ENCODE results near the gene TH. TPM values are rescaled to one million over a fixed set of nuclear protein-coding genes. Genes with fewer than 3 reads are reported as not detected.

TH gene
- total RNA-seq, 1 donor from 2014 or later: not detected

DNA sequence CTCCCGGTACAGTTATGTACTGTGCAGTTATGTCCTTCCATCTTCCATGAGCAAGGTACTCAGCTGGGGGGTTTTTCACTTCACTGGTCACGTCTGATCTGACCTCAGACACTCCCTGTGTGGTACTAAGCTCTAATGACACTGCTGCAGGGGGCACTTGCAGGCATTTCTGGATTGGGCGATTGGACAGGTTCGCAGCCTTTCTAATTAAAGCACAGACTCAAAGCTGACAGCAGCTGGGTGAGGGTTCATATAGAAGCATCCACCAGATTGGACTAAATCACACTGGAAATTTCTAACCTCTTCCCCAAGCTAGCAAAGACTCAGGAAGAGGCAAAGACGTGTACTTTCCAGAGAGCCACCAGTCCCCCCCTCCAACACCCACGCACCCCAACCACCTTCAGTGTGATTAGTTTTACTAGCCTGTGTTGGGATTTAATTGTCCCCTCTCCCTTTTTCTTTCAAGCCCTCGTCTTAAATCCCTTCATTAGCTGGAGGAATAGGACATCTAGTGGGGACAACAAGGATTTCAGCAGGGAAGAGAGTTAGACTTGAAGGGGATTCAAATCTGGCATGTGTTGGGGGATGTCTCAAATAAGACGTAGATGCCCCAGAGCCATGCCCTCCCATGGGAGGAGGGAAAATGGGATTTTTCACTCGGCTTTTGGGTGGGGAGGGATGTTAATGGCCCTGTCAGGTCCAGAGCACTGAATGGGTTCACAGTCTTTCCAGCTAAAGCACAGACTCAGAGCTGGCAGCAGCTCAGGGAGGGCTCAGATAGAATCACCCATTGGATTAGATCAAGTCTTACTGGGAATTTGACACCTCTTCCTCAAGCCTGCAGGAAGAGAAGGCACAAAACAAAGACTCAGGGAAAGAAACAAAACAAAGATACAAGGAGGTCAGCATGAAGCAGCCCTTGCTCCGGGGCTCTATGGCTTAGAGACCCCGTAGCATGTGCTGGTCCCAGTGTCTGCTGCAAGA lies 21.5 kb downstream of the TH start:
- H3K9me3 ChIP-seq (replicated peaks): no peaks in the 10 kb centered on the region
- DNase-seq: no peak
- no peak overlapping the region for H3K27ac ChIP-seq (replicated peaks)
- peaks cover 66% of the 10 kb centered on the region for H3K27me3 ChIP-seq (ENCODE audit: low read depth)
- intact Hi-C loops (cut with micrococcal nuclease): loop anchor here (5.0 to 10.0 kb wide), 2 partner anchors 313 to 455 kb away; partner anchors contain the start of genes KRTAP5-6 and TNNI2
- no peaks in the 10 kb centered on the region for H3K36me3 ChIP-seq
- peaks cover 6% of the 10 kb centered on the region for H3K4me1 ChIP-seq
- H3K4me3 ChIP-seq: no peak overlapping the region
- TF ChIP-seq, protein P1, sequence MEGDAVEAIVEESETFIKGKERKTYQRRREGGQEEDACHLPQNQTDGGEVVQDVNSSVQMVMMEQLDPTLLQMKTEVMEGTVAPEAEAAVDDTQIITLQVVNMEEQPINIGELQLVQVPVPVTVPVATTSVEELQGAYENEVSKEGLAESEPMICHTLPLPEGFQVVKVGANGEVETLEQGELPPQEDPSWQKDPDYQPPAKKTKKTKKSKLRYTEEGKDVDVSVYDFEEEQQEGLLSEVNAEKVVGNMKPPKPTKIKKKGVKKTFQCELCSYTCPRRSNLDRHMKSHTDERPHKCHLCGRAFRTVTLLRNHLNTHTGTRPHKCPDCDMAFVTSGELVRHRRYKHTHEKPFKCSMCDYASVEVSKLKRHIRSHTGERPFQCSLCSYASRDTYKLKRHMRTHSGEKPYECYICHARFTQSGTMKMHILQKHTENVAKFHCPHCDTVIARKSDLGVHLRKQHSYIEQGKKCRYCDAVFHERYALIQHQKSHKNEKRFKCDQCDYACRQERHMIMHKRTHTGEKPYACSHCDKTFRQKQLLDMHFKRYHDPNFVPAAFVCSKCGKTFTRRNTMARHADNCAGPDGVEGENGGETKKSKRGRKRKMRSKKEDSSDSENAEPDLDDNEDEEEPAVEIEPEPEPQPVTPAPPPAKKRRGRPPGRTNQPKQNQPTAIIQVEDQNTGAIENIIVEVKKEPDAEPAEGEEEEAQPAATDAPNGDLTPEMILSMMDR (IDR thresholded peaks at IDR 0.05; ENCODE audit: borderline replicate concordance): peak; percentile 60

DNA sequence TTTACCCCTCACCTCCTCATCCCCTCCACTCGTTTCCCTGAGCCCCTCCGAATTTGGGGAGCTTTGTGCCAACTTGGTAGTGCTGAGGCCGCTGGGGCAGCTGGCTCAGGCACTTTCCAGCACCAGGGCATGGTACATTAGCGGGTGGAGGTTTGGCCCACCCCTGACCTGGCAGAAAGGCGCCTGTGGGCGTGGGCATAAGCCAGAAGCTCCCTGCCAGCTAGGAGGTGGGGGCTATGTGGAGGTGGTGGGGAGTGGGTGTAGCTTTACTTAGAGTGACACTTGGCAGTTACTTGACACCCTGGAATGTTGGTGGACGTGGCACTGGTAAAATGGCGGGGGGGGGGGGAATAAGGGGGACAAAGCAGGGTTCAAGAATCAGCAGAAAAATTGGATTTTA lies 22.2 kb downstream of the TH start:
- intact Hi-C loops (cut with micrococcal nuclease): no loop called here
- Histone ChIP-seq H3K4me3 (no peak overlapping the region), H3K27ac (replicated peaks) (no peak overlapping the region), H3K36me3 (no peaks in the 10 kb centered on the region), H3K4me1 (peaks cover 6% of the 10 kb centered on the region), H3K9me3 (replicated peaks) (no peaks in the 10 kb centered on the region), H3K27me3 (ENCODE audit: low read depth) (peaks cover 69% of the 10 kb centered on the region)
- TF ChIP-seq, protein P1 (IDR thresholded peaks at IDR 0.05; ENCODE audit: borderline replicate concordance): no peak
- DNase-seq: no peak

DNA sequence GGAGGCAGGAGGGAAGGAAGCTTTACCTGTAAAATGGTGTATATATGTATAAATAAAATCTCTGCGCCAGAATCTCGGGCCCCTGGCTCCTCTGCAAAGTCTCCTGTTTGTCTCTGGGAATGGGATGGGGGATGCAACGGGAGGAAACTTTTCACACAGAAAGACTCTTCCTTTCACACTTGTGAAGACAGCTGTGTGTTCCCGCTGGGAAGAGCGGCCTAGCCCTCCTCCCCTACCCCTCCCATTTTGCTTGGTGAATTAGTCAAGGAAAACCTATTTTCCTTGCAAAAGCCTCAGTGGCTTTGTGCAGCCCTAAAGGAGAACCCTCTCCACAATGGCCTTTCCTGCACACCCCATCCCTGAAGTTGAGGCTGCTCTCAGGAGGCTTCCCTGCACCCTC lies 23.0 kb downstream of the TH start:
- no peak for DNase-seq
- no peak overlapping the region for H3K4me3 ChIP-seq
- TF ChIP-seq, protein P1 (IDR thresholded peaks at IDR 0.05; ENCODE audit: borderline replicate concordance): no peak
- H3K36me3 ChIP-seq: no peaks in the 10 kb centered on the region
- H3K27ac ChIP-seq (replicated peaks): no peak overlapping the region
- peaks cover 15% of the 10 kb centered on the region for H3K4me1 ChIP-seq
- intact Hi-C loops (cut with micrococcal nuclease): no loop called here
- H3K27me3 ChIP-seq (ENCODE audit: low read depth): peaks cover 77% of the 10 kb centered on the region
- H3K9me3 ChIP-seq (replicated peaks): no peaks in the 10 kb centered on the region

DNA sequence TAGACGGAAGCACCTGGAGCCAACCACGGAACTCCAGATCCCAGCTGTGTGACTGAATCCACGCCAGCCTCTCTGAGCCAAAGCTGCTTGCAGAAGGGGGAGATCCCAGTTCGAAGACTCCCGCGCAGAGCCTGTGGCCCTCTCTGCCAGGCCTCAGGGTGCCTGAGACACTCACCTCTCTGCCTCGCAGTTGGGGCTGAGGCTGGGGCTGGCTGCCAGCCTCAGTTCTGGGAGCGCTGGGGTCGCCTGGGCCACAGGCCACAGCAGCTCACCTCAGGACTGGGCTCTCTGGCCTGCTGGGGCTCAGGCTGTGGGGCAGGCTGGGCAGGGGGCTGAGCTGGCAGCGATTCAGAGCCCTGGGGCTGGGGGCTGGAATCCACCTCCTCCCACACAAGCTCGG lies 24.2 kb downstream of the TH start:
- intact Hi-C loops (cut with micrococcal nuclease): no loop called here

DNA sequence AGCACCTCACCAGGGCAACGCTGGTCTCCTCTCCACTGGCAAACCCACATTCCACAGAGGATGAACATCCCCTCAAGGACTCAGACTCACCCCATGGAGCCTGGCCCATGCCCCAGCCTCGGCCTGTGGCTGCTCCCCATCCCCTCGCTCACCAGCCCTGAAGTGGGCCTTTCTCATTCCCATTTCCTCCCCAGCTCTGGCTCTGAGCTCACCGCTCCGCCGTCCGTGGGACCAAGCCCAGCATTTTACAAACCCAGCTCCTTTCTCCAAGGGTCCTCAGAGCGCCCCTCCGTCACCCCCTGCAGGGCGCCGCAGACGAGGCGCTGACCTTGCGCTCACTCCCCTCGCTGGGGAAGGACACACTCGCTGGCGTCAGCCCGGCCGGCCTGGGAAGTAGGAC lies 25.6 kb downstream of the TH start:
- Histone ChIP-seq H3K9me3 (replicated peaks) (no peaks in the 10 kb centered on the region), H3K27me3 (ENCODE audit: low read depth) (peaks cover 100% of the 10 kb centered on the region)

More for the DNA sequence above, 24.2 kb downstream of the TH start:
- H3K4me1 ChIP-seq: peaks cover 17% of the 10 kb centered on the region
- no peak overlapping the region for H3K4me3 ChIP-seq
- no peak overlapping the region for H3K27ac ChIP-seq (replicated peaks)
- peaks cover 89% of the 10 kb centered on the region for H3K27me3 ChIP-seq (ENCODE audit: low read depth)
- TF ChIP-seq, protein P1 (IDR thresholded peaks at IDR 0.05; ENCODE audit: borderline replicate concordance): no peak
- DNase-seq: no peak
- no peaks in the 10 kb centered on the region for H3K36me3 ChIP-seq
- H3K9me3 ChIP-seq (replicated peaks): no peaks in the 10 kb centered on the region

More for the DNA sequence above, 25.6 kb downstream of the TH start:
- H3K27ac ChIP-seq (replicated peaks): no peak overlapping the region
- H3K4me1 ChIP-seq: peaks cover 12% of the 10 kb centered on the region
- no peak for DNase-seq
- H3K4me3 ChIP-seq: no peak overlapping the region
- no peaks in the 10 kb centered on the region for H3K36me3 ChIP-seq
- TF ChIP-seq, protein P1 (IDR thresholded peaks at IDR 0.05; ENCODE audit: borderline replicate concordance): no peak
- intact Hi-C loops (cut with micrococcal nuclease): no loop called here
